ENCODE measurements around the gene AFTPH. TPM values are rescaled to one million over a fixed set of nuclear protein-coding genes. Genes with fewer than 3 reads are reported as not detected.

Gene AFTPH
- total RNA-seq, 4 donors from 2014 or later: 30.3 to 52.8 (median 43.8) TPM

DNA sequence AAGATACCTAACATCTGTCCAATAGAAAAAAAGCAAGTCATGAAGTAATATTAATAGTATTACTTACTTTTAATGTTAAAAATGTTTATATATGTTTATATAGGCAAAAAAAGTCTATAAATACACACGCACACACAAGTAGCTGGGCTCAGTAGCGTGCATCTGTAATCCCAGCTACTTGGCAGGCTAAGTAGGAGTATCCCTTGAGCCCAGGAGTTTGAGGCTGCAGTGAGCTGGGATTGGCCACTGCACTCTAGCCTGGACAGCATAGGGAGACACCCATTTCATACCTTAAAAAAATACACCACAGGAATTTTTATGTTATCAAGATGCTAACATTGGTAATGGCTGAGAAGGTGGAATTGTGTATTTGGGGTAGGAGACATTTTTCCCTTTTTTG, 17.4 kb upstream of the AFTPH start:
- no peak for DNase-seq
- no peak for TF ChIP-seq POLR2A (IDR thresholded peaks at IDR 0.05)
- TF ChIP-seq, protein P1, sequence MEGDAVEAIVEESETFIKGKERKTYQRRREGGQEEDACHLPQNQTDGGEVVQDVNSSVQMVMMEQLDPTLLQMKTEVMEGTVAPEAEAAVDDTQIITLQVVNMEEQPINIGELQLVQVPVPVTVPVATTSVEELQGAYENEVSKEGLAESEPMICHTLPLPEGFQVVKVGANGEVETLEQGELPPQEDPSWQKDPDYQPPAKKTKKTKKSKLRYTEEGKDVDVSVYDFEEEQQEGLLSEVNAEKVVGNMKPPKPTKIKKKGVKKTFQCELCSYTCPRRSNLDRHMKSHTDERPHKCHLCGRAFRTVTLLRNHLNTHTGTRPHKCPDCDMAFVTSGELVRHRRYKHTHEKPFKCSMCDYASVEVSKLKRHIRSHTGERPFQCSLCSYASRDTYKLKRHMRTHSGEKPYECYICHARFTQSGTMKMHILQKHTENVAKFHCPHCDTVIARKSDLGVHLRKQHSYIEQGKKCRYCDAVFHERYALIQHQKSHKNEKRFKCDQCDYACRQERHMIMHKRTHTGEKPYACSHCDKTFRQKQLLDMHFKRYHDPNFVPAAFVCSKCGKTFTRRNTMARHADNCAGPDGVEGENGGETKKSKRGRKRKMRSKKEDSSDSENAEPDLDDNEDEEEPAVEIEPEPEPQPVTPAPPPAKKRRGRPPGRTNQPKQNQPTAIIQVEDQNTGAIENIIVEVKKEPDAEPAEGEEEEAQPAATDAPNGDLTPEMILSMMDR (IDR thresholded peaks at IDR 0.05): no peak
- Histone ChIP-seq H3K9me3 (no peaks in the 10 kb centered on the region), H3K36me3 (no peaks in the 10 kb centered on the region), H3K4me3 (no peak overlapping the region), H3K27me3 (peaks cover 0 to 2% (median 0%) of the 10 kb centered on the region in 4 donors), H3K27ac (no peak overlapping the region), H3K4me1 (peaks cover 0 to 8% (median 0%) of the 10 kb centered on the region in 3 donors)
- WGBS, 2 donors: 79 to 89% methylated on average over 2 of the region's 2 CpGs
- intact Hi-C loops (cut with DNase I): no loop called here

DNA sequence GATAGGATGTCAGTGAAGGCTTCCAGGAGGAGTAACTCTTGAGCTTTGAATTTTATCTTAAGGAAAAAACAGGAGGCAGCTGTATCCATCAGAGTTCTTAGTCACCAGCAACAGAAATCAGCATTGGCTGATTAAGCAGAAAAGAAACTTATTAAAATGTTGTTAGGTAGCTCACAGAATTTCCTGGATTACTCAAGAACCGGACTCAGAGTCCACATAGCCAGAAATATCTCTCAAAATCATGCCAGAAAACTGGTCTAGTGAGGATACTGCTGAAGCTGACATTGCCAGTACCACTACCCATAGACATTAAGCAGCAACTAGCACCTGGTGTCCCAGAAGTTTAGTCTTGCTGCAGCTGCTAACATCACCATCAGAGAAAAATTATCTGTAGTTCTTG, 10.1 kb upstream of the AFTPH start:
- no peak for DNase-seq
- Histone ChIP-seq H3K9me3 (no peaks in the 10 kb centered on the region), H3K27me3 (no peaks in the 10 kb centered on the region), H3K36me3 (no peaks in the 10 kb centered on the region), H3K27ac (no peak overlapping the region), H3K4me1 (peaks cover 0 to 26% (median 6%) of the 10 kb centered on the region in 3 donors), H3K4me3 (no peak overlapping the region)
- intact Hi-C loops (cut with DNase I): no loop called here
- TF ChIP-seq, protein P1 (IDR thresholded peaks at IDR 0.05): no peak
- TF ChIP-seq POLR2A (IDR thresholded peaks at IDR 0.05): no peak
- 8 to 14% methylated on average over 1 of the region's 1 CpG for WGBS, 2 donors

DNA sequence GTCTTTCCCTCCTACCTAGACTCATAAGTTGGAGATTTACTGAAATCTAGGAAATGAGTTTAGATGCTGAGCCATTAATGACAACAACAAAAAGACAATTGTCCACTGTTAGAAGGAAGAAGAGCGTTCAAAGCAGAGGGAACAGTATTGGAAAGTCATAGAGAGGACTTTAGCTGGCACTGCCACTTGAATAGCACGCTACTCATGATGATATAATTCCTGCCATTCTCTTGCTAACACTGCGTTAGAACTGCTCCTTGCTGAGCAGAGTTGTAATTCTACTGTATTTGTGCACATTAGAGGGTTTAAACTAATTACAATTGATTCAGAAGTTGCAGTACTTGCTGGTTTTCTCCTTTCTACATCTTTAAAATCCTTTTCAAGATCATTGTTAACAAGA, 9.0 kb upstream of the AFTPH start:
- WGBS, 2 donors: 61 to 67% methylated on average over 3 of the region's 3 CpGs
- H3K4me3 ChIP-seq: no peak overlapping the region

DNA sequence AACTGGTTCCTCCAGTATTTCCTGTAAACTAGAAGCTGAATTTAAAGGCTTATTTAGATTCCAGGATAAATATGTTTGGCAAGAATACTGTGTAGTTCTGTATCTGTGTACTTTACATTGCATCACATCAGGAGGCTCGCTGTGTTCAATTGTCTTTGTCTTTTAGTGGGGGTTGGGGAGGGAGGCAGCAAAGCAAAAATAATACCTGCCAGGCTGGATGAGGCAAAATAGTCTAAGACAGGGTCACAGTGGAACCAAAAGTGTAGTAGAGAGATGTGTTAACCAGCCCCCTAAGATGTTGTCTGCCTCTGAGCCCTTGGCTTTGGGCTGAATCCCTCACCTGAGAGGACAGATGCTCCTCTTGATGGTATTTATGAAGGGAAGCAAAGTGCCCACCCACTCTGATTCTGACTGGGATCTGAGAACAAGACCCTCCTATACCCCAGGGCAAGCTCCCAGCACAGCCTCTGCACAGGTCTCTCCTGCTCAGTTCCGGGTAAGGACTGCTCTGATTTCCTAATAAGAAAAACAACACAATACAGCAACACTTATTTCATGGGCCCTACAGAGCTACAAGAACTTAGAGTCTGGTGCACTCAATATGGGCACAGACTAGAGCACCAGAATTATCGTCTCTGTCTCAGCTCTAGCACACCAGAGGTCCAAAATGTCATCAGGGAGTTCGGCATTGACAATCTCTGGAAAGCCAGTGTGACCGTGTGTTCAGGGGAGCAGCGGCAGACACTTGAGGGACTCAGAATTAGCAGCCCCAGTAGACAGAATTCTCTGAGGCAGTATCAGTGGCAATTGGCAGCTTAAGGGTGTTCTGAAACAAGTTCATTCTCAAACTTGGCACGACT, 7.2 kb upstream of the AFTPH start:
- peak overlapping the region in 2 of 4 donors; percentile 12 to 43 for H3K27ac ChIP-seq
- TF ChIP-seq POLR2A (IDR thresholded peaks at IDR 0.05): no peak
- TF ChIP-seq, protein P1 (IDR thresholded peaks at IDR 0.05): no peak
- H3K27me3 ChIP-seq: no peaks in the 10 kb centered on the region
- H3K36me3 ChIP-seq: no peaks in the 10 kb centered on the region
- H3K4me3 ChIP-seq: no peak overlapping the region
- intact Hi-C loops (cut with DNase I): loop anchor here (5.0 kb wide), 1 partner anchor 355 kb away; no protein-coding TSS in a partner anchor
- no peak for DNase-seq
- WGBS, 2 donors: 74 to 81% methylated on average over 5 to 6 of the region's 7 CpGs
- H3K9me3 ChIP-seq: no peaks in the 10 kb centered on the region
- peaks cover 0 to 26% (median 6%) of the 10 kb centered on the region in 3 donors for H3K4me1 ChIP-seq

More for the DNA sequence above, 9.0 kb upstream of the AFTPH start:
- no peak overlapping the region for H3K27ac ChIP-seq
- no peaks in the 10 kb centered on the region for H3K9me3 ChIP-seq
- H3K27me3 ChIP-seq: no peaks in the 10 kb centered on the region
- H3K36me3 ChIP-seq: no peaks in the 10 kb centered on the region
- no peak for TF ChIP-seq POLR2A (IDR thresholded peaks at IDR 0.05)
- TF ChIP-seq, protein P1 (IDR thresholded peaks at IDR 0.05): no peak
- no peak for DNase-seq
- peaks cover 0 to 26% (median 6%) of the 10 kb centered on the region in 3 donors for H3K4me1 ChIP-seq
- intact Hi-C loops (cut with DNase I): loop anchor here (5.0 kb wide), 1 partner anchor 357 kb away; no protein-coding TSS in a partner anchor

DNA sequence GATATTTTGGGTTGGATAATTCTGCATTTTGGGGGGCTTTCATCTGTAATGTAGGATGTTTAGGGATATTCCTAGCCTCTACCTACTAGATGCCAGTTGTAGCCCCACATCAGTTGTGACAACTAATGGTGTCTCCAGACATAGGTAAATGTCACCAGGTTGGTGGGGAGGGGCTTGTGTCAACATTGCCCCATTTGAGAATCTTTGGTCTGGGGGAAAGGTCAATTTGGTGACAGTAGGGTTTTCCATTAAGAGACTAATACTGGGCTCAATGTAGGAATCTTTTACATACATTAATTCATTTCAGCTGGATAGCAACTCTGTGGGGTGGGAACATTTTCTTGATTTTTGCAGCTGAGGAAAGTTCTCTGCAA, 6.6 kb upstream of the AFTPH start:
- no peak overlapping the region for H3K4me3 ChIP-seq
- TF ChIP-seq POLR2A (IDR thresholded peaks at IDR 0.05): no peak
- TF ChIP-seq, protein P1 (IDR thresholded peaks at IDR 0.05): no peak

More for the DNA sequence above, 6.6 kb upstream of the AFTPH start:
- Histone ChIP-seq H3K27ac (no peak overlapping the region), H3K36me3 (no peaks in the 10 kb centered on the region), H3K9me3 (no peaks in the 10 kb centered on the region), H3K27me3 (no peaks in the 10 kb centered on the region), H3K4me1 (peaks cover 0 to 28% (median 6%) of the 10 kb centered on the region in 3 donors)
- DNase-seq: no peak
- intact Hi-C loops (cut with DNase I): loop anchor here (5.0 kb wide), 1 partner anchor 355 kb away; no protein-coding TSS in a partner anchor

Data from esophagus squamous epithelium (tissue), 5 donors.